ENCODE measurements around the gene PRXL2A. TPM values are rescaled to one million over a fixed set of nuclear protein-coding genes. Genes with fewer than 3 reads are reported as not detected.

The PRXL2A gene
- polyA plus RNA-seq, 1 of the 3 experiments (the other 2 are of a cell fraction) = 15.6 TPM

- TF ChIP-seq, protein P1, sequence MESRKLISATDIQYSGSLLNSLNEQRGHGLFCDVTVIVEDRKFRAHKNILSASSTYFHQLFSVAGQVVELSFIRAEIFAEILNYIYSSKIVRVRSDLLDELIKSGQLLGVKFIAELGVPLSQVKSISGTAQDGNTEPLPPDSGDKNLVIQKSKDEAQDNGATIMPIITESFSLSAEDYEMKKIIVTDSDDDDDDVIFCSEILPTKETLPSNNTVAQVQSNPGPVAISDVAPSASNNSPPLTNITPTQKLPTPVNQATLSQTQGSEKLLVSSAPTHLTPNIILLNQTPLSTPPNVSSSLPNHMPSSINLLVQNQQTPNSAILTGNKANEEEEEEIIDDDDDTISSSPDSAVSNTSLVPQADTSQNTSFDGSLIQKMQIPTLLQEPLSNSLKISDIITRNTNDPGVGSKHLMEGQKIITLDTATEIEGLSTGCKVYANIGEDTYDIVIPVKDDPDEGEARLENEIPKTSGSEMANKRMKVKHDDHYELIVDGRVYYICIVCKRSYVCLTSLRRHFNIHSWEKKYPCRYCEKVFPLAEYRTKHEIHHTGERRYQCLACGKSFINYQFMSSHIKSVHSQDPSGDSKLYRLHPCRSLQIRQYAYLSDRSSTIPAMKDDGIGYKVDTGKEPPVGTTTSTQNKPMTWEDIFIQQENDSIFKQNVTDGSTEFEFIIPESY (IDR thresholded peaks at IDR 0.05; ENCODE audit: borderline replicate concordance, low read depth) = no peak
Observed at GRCh38 chr10:80444646-80445319, 36.4 kb downstream of the PRXL2A start (continued).

DNA sequence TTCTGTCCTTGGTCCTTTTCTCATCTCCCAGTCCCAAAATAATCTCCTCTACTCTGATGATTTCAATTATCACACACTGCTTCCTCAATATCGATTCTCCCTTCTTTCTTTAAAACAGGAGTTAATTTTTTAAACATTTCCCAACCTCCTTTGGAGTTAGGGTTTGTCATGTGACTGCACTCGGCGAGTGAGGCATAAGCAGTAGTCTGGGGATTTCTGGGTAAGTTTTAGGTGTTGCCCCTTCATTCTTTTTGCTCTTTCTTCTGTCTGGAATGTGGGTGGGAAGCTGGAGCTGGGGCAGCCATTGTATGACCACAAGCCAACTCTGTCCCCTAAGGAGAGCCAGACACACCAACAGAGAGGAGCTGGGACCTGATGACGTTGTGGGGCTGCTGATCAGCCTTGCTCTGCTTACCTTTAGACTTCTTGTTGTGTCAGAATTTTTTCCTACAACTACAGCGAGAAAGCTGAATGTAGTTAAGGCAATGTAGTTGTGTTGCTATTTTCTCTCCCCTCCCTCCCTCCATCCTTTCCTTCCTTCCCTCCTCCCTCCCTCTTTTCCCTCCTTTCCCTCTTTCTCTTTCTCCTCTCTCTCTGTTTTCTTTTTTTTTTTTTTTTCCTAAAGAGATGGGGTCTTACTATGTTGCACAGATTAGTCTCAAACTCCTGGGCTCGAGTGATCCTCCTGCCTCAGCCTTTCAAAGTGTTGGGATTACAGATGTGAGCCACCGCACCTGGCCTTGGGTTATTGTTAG is 39.3 kb downstream of the PRXL2A start:
- WGBS (ENCODE audit: low lambda C conversion rate) = 72% methylated on average over 7 of the region's 7 CpGs
- no peak for DNase-seq
- Histone ChIP-seq H3K9me3 (no peaks in the 10 kb centered on the region), H3K79me2 (ENCODE audit: insufficient read depth) (no peaks in the 10 kb centered on the region), H3K27ac (ENCODE audit: low read depth in 2 of 2, low read length in 1 of 2) (no peak overlapping the region), H3K4me2 (no peak overlapping the region), H3K4me1 (ENCODE audit: control insufficient read depth in 1 of 2, insufficient read depth in 2 of 2, low read depth in 1 of 2, low read length in 1 of 2) (peaks cover 10 to 20% of the 10 kb centered on the region in 2 experiments; a peak in 3 of 4 replicates), H3F3A (replicated peaks; ENCODE audit: insufficient read depth) (peaks cover 6% of the 10 kb centered on the region), H3K9ac (no peak overlapping the region), H3K4me3 (ENCODE audit: low read depth in 2 of 2, low read length in 1 of 2) (no peak overlapping the region), H4K20me1 (ENCODE audit: insufficient read depth) (no peaks in the 10 kb centered on the region), H3K27me3 (ENCODE audit: insufficient read depth) (no peaks in the 10 kb centered on the region), H3K9me2 (no peaks in the 10 kb centered on the region), H3K36me3 (replicated peaks in 1 of 2; ENCODE audit: control insufficient read depth in 1 of 2, insufficient read depth in 2 of 2, low read length in 1 of 2) (no peaks in the 10 kb centered on the region), H2AFZ (ENCODE audit: low read depth) (no peak overlapping the region)
- no peak for TF ChIP-seq RFX5 (IDR thresholded peaks at IDR 0.05; ENCODE audit: low read length)
- no peak for TF ChIP-seq FOSL2 (IDR thresholded peaks at IDR 0.05; ENCODE audit: borderline replicate concordance, low read depth)
- TF ChIP-seq FOXJ3 (CRISPR knock-in tag; IDR thresholded peaks at IDR 0.05) = no peak
- no peak for TF ChIP-seq GABPA (IDR thresholded peaks at IDR 0.05; ENCODE audit: low read depth)
- TF ChIP-seq MEF2A (IDR thresholded peaks at IDR 0.05; ENCODE audit: borderline replicate concordance, low read depth) = no peak
- no peak for TF ChIP-seq CHD2 (IDR thresholded peaks at IDR 0.05; ENCODE audit: low read length, partially characterized antibody)
- TF ChIP-seq TAF1 (IDR thresholded peaks at IDR 0.05; ENCODE audit: borderline replicate concordance, low read depth, low read length) = no peak
- no peak for TF ChIP-seq JUND (IDR thresholded peaks at IDR 0.05)
- TF ChIP-seq NFIC (IDR thresholded peaks at IDR 0.05; ENCODE audit: borderline replicate concordance) = no peak
- no peak for TF ChIP-seq SMC3 (IDR thresholded peaks at IDR 0.05; ENCODE audit: low read depth, low read length)
- TF ChIP-seq TCF12 (IDR thresholded peaks at IDR 0.05) = no peak
- no peak for TF ChIP-seq EZH2phosphoT487 (IDR thresholded peaks at IDR 0.05; ENCODE audit: borderline replicate concordance, low read depth)
- TF ChIP-seq RAD21 (IDR thresholded peaks at IDR 0.05; ENCODE audit: low read length) = no peak
- TF ChIP-seq RXRA (IDR thresholded peaks at IDR 0.05; ENCODE audit: borderline replicate concordance, low read depth) = no peak
- CTCF ChIA-PET = interaction anchor here (0.8 to 35.3 kb wide), 3 partner anchors 59 to 215 kb away, joined by 3 to 602 read pairs (median 3); no protein-coding TSS in a partner anchor
- POLR2A ChIA-PET = no interaction called here

Data from SK-N-SH (cell line).